DMS53 treated with DMSO at 0.1 percent for 48 hours (cell line): Measurements from ENCODE around the gene SPINT2.
"Not testable (repeated sequence)": the region's sequence is repeated elsewhere in the genome, so short reads cannot be mapped to it uniquely, and the experiment has no call there.

Experiments used
- DNase-seq: peaks from one replicate; lab custom pipeline; 2025; ENCODE audit not compliant: unreplicated experiment; lab: John Stamatoyannopoulos, UW

SPINT2 gene

DNA sequence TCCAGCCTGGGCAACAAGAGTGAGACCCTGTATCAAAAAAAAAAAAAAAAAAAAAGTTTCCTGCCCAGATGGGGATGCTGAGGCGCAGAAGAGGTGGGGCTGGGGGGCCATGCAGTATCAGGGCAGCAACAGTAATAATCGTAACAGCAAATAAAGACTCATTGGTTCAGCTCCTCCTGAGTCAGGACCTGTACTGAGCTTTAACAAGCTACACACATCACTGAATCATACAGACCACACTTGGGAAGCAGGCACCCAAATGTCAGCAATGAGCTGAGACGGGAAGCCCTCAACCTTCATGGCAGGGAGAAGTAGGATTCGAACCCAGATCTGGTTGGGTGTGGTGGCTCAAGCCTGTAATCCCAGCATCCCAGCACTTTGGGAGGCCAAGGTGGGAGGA, 29.8 kb upstream of the SPINT2 start:
- DNase-seq, result no peak

GRCh38 chr19:38239816-38240215, 24.6 kb upstream of the SPINT2 start:
- DNase-seq, result no peak

DNA sequence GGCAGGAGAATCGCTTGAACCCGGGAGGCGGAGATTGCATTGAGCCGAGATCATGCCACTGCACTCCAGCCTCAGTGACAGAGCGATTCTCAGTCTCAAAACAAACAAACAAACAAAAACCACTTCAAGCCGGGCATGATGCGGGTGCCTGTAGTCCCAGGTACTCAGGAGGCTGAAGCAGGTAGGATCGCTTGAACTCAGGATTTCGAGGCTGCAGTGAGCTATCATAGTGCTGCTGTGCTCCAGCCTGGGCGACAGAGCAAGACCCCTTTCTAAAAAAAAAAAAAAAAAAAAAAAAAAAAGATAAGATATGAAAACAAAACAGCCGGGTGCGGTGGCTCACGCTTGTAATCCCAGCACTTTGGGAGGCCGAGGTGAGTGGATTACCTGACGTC, 21.1 kb upstream of the SPINT2 start:
- no peak for DNase-seq

- DNase-seq, result no peak
These were observed 18.4 kb upstream of the SPINT2 start for GRCh38 chr19:38245826-38246498.

GRCh38 chr19:38247126-38247525, 17.2 kb upstream of the SPINT2 start:
- DNase-seq, result no peak

- no peak for DNase-seq
These were observed 16.6 kb upstream of the SPINT2 start for GRCh38 chr19:38247734-38248268.

DNA sequence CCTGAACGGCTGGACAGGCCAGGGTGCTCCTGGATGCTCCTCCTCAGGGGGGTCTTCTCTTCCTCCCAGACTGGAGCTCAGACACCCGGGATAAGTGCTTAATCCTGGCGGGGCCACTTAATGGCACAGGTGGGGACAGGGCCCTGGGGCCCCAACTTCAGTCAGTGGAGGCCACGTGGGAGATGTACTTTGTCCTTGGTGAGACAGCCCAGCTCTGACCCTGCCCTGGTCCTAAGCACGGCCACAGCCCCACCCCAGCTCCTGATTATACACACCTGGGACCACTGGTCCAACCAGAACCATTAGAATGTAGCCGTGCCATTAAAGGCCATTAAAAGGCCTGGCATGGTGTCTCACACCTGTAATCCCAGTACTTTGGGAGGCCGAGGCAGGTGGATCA, 16.0 kb upstream of the SPINT2 start:
- DNase-seq, result no peak

DNA sequence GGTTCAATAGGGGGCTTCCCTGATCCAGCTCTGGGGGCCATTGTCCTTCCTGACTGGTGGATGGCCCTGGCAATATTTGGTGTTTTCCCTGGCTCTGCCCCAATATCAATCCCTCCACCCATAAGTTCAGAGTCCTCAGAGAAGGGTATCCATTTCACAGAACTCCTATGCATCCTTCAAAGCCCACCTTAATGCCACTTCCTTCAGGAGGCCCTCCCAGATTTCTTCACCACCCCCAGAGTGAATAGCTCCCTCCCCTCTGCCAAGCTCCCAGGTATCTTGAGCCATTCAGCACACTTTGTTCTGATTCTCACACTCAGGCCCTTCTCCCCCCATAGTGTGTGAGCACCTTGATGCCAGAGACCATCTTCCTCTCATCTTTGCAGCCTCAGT, 13.9 kb upstream of the SPINT2 start:
- no peak for DNase-seq

- peak; percentile 82 for DNase-seq
These were observed 13.4 kb upstream of the SPINT2 start for GRCh38 chr19:38250821-38251563.

DNA sequence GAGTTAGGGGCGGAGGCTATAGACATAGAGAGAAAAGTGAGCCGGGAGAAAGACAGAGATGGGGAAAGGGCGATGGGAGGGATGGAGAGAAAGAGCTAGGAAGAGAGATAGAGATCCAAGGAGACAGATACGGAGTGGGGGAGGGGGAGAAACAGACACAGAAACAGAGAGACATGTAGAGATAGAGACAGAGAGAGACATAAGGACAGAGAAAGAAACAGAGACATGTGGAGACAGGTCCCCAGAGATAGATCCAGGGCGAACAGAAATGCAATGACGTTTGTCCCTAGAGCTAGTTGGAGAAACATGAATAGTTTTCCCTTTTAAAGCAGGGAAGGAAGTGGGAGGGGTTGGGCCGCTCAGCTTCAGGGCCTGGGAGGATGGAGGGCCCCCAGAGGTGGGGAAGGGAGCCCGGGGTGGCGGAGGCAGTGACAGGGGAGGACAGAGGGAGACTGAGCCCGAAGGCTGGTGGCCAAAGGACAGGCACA, 12.8 kb upstream of the SPINT2 start:
- no peak for DNase-seq

- DNase-seq, result no peak
These were observed 12.0 kb upstream of the SPINT2 start for GRCh38 chr19:38252385-38252784.

- DNase-seq, result no peak
These were observed 11.3 kb upstream of the SPINT2 start for GRCh38 chr19:38252941-38253691.

DNA sequence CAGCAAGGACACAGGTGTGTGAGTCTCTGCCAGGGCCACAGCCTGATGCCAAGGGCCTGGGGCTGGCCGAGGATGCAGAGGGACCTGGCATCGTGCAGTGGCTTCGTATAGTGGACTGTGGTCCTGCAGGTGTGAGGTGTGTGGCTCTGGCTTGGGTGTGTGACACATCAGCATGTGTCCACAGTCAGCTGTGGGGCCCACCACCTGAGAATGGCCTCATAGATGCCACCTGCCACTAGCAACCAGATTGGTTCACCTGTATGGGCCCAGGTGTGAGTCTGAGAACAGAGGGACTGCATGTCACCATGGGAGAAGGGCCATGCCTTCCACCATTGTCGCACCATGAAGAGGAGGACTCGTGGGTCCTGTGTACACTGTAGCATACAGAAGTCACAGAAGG, 10.6 kb upstream of the SPINT2 start:
- DNase-seq, result no peak

GRCh38 chr19:38255383-38256014, 8.9 kb upstream of the SPINT2 start:
- DNase-seq, result no peak

DNA sequence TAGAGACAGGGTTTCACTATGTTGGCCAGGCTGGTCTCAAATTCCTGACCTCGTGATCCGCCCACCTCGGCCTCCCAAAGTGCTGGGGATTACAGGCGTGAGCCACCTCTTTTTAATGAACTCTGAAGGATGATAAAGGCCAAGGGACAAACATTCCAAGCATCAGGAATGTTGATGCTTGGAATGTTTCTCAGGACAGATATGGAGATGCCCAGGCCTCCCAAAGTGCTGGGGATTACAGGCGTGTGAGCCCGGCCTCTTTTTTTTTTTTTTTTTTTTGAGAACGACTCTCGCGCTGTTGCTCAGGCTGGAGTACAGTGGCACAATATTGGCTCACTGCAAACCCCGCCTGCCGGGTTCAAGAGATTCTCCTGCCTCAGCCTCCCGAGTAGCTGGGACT, 2.4 kb upstream of the SPINT2 start:
- DNase-seq, result not testable (repeated sequence)

DNA sequence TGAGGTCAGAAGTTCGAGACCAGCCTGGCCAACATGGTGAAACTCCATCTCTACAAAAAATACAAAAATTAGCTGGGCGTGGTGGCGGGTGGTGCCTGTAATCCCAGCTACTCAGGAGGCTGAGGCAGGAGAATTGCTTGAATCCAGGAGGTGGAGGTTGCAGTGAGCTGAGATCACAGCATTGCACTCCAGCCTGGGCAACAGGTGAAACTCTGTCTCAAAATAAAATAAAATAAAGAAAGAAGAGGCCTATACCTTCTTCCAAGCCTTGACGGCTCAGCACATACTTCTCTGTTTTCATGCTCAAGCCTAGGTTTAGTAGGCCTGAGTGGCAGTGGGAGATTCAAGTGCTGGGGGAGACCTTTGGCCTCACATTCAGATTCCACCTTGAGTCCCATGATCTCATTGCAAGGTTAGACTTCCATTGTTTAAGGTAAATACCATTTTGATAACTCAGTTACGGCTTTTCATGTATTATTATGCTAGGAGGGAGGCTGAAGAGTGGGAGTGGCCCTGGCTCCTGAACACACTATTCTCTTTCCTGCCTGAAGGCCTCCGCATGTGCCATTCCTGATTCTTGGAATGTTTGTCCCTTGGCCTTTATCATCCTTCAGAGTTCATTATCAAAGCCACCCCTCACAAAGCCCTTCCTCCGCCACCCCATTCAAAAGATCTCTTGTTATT, 1.6 kb upstream of the SPINT2 start:
- no peak for DNase-seq

- peak; percentile 98 for DNase-seq
These were observed 486 bp upstream of the SPINT2 start for GRCh38 chr19:38263689-38264485.

DNA sequence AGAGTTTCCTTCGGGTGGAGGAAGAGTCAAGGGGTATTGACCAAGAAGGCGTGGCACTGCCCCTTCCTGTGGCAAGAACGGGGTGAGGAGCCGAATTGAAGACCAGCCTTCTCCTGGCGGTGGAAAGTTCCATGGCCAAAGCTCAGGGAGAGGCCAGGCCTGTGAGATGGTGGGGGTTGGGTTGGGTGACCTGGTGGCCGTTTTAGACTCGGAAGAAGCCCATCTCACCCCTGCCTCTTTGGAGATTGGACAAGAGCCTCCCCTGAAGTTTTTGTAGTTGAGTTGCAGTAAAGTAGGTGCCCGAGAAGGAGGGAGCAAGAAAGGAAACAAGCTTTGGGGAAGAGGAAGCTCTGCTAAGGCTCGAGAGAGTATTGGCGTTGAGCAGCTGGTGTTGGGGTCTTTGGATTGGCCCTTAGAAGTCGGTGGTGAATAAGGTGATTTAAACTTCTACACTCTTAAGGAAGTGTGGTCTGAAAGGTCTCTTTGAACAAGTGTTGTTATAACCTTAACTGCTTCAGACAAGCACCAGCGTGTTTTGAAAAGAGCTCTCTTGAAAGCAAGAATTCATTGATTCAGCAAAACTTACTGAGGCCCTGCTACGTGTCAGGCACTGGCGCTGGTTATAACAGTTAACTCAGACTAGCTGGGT, 964 bp downstream of the SPINT2 start:
- DNase-seq, result no peak

- no peak for DNase-seq
These were observed 1.6 kb downstream of the SPINT2 start for GRCh38 chr19:38265921-38266429.
